HCEC 1CT (cell line): Measurements from ENCODE around the gene TMPRSS11B.
"Not testable (repeated sequence)": the region's sequence is repeated elsewhere in the genome, so short reads cannot be mapped to it uniquely, and the experiment has no call there.

Experiments used
- DNase-seq: peaks from one replicate; pipeline ENCODE4 v3.0.0-alpha.2; 2017

Gene TMPRSS11B

DNA sequence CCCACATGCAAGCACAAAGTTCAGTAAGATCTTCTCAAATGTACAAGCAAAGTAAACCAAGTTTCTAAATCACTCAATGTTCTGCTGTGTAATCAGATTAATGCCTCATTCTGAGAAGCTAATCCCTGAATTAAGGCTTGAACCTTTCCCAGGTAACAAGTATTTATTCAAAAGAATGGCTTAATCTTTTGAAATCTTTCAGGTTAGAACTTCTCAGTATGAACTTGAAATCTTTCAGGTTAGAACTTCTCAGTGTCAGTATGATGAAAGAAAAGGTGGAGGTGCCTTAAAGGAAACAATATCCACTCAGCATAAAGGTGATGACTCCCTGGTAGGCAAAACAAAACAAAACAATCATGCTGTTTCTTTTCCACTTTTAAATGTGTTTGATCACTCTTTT is 29.0 kb downstream of the TMPRSS11B start:
- no peak for DNase-seq

DNA sequence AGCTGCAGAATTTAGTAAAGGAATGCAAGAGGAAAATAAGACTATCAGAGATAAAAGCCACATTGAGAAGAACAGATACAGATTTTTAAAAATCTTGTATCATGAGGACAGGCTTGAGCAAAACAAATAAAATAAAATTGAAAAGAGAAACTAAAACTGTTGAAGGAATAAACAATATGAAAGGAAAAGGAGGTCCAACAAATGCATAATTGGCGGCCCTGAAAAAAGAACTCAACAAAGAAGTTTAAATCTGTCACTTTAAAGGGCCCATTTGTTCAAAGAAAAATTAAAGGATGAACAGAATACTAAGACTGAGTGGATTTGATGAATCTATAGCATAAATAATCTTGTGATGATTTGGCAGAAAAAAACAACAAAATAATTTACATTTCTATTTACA is 36.5 kb downstream of the TMPRSS11B start:
- DNase-seq, result no peak

DNA sequence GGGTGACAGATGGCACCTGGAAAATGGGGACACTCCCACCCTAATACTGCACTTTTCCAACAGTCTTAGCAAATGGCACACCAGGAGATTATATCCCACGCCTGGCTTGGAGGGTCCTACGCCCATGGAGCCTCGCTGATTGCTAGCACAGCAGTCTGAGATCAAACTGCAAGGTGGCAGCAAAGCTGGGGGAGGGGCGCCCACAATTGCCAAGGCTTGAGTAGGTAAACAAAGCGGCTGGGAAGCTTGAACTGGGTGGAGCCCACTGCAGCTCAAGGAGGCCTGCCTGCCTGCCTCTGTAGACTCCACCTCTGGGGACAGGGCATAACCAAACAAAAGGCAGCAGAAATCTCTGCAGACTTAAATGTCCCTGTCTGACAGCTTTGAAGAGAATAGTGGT is 51.2 kb downstream of the TMPRSS11B start:
- DNase-seq, result not testable (repeated sequence)

DNA sequence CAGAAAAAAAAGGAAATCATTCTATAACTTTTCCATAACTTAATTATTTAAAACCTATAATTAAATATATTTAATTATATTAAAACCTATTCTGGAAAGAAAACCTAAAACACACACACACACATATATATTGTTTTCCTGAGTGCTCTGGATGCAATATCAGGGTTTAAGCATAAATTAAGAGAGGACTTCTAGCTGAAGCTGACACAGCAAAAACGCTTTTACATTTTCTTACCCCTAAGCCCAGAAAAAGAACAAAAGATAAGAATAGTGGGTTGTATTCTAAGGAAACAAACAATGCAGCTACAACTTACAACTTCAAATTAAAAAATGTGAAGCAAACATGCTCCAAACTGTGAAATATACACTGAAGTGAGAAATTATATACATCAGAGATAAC is 52.3 kb downstream of the TMPRSS11B start:
- DNase-seq, result no peak

DNA sequence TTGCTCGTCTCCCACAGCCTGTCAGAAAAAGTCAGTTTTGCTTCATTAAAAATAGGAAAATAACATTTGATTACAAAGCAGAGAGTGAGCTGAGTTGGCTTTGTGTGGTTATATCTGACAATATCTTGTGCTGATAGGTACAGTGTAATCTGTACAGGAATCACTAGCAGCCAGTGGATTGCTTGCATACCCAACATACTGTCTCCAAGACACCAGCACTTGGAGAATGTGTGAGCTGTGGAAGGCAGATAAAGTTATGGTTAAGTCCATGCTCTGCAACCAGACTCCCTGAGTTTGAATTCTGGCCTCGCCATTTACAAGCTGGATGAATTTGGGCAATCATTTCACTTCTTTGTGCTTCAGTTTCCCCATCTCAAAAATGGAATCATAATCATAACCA is 58.3 kb downstream of the TMPRSS11B start:
- no peak for DNase-seq

DNA sequence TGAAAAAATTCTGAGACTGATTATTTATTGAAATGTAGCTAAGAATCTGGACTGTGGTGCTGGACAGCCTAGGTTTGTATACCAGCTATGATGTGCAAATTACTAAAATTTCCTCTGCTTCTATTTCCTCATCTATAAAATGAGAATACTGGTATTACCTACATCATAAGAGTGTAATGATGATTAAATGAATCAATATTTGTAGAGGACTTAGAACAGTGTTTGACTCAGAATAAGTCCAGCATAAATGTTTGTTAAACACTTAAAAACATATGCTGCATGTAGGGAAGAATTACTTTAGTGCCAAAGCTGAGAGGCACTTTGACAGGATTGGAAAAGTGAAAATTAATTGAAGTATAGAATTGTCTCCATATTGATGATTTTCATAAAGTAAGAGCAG is 60.6 kb downstream of the TMPRSS11B start:
- no peak for DNase-seq

DNA sequence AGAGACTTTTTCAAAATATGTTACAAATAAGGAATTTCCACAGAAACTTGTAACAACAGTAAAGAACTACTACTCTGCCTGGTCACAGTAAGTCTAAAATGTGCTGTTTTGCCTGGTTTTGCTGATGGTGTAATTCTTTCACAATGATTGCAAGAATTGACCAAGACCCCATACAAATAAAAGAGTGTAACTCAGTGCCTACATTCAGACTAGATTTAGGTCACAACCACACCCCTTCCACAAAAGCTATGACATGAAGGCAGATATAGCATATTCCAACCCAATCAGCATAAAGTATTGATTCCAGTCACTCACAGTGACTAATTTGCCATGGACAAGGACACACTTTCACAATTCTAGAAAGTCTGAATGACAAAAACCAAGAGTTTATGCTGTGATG is 62.1 kb downstream of the TMPRSS11B start:
- DNase-seq, result no peak

DNA sequence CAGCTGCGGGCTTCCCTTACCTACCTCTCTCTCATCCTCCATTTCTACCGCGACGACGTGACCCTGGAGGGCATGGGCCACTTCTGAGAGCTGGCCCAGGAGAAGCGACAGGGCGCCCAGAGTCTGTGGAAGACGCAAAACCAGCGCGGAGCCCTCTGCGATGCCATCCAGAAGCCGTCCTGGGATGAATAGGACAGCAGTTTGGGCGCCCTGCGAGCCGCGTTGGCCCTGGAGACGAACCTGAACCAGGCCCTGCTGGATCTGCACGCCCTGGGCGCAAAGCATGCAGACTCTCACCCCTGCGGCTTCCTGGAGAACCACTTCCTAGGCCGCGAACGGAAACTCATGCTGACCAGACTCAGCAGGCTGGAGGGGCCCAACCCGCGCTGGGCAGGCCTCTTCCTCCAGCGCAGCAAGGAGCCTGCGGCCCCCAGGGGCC is 63.1 kb downstream of the TMPRSS11B start:
- no peak for DNase-seq

DNA sequence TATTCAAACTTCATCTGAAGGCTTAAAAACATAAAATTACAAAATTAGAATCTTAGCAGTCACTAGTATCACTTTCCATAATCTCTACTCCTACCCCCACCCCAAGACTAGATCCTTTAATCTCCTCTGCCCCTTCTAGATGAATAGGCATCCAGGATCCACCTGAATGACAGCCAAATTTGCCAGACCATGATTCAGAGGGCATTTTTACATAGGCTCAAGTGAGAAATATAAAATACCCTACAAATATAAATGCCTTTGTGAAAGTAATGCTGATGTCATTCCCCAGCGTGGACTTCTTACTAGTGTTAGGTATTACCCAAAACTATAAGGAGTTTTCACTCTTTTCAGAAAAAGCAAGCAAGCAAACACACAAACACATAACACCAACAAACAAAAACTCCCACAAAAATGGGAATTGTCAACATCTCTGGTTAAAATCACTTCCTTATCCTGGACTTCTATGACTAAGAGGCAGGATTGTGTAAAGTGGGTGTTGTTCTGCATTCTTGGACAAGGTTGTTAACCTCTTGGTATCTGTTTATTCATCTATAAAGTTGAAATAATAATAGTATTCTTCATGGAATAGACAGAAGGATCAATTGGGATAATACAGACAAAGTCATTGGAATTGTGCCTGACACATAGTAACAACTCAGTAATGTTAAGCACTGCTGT is 64.5 kb downstream of the TMPRSS11B start:
- no peak for DNase-seq

DNA sequence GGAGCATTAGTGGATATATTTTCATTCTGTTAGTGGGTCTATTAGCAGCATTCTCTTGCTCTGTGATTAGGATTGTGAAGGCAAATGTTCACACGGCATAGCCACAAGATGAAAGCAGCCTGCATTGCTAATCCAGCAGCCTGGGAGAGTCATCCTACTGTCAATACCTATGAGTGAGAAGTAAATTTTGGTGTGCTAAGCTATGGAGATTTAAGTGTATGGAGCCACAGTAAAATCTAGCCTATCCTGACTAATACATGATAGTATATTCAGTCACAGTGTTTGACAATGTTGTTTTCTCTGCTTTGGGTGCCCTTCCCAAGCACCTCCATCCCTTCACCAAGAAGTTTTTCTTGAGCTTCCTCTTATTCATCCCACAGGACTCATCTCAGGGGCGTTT is 68.6 kb downstream of the TMPRSS11B start:
- no peak for DNase-seq
